Astrocyte (in vitro differentiated cells and primary cell): ENCODE data around the gene ASAP2. TPM values are rescaled to one million over a fixed set of nuclear protein-coding genes. Genes with fewer than 3 reads are reported as not detected.

ENCODE experiments used
- DNase-seq: peaks from one replicate; pipeline ENCODE4 v3.0.0-alpha.2; 2010; ENCODE audit warnings: low read depth
- FAIRE-seq: peaks from 2 replicates; lab custom pipeline; 2011; peaks lifted over from hg19 to GRCh38; lab: Jason Lieb, UNC
- H2AFZ ChIP-seq: 2 replicates; pipeline ENCODE4 v1.6.0; 2012; ENCODE audit warnings: low read depth, low read length, inconsistent platforms
- H3K27ac ChIP-seq: 2 replicates; pipeline ENCODE4 v1.5.1; 2011; ENCODE audit warnings: low read depth, low read length, inconsistent platforms
- H3K27me3 ChIP-seq: 2 replicates; pipeline ENCODE4 v1.6.0; 2011; ENCODE audit warnings: low read length, inconsistent platforms; ENCODE audit not compliant: insufficient read depth
- H3K36me3 ChIP-seq: 2 replicates; pipeline ENCODE4 v1.5.1; 2011; ENCODE audit warnings: low read length, inconsistent platforms; ENCODE audit not compliant: insufficient read depth
- H3K4me1 ChIP-seq: 2 replicates; pipeline ENCODE4 v1.5.1; 2011; ENCODE audit warnings: low read length, inconsistent platforms; ENCODE audit not compliant: insufficient read depth
- H3K4me2 ChIP-seq: 2 replicates; pipeline ENCODE4 v1.6.0; 2012; ENCODE audit warnings: low read length, inconsistent platforms
- H3K4me3 ChIP-seq: 2 replicates; pipeline ENCODE4 v1.5.1; 2011; ENCODE audit warnings: low read depth, mild to moderate bottlenecking, low read length, inconsistent platforms; ENCODE audit not compliant: insufficient read depth
- H3K79me2 ChIP-seq: 2 replicates; pipeline ENCODE4 v1.6.0; 2012; ENCODE audit warnings: mild to moderate bottlenecking, low read length, inconsistent platforms; ENCODE audit not compliant: insufficient read depth
- H3K9ac ChIP-seq: 2 replicates; pipeline ENCODE4 v1.6.0; 2012; ENCODE audit warnings: mild to moderate bottlenecking, low read length, inconsistent platforms
- H3K9me3 ChIP-seq: 2 replicates; pipeline ENCODE4 v1.5.1; 2012; ENCODE audit warnings: low read depth, mild to moderate bottlenecking, low read length, inconsistent platforms; ENCODE audit not compliant: insufficient read depth
- H4K20me1 ChIP-seq: 2 replicates; pipeline ENCODE4 v1.6.0; 2012; ENCODE audit warnings: low read length, inconsistent platforms; ENCODE audit not compliant: insufficient read depth
- H3K27ac Mint-ChIP-seq: one replicate; pipeline ENCODE4 v1.8.0; 2021; ENCODE audit warnings: mild to moderate bottlenecking, mixed read lengths; ENCODE audit not compliant: unreplicated experiment
- H3K27me3 Mint-ChIP-seq: one replicate; pipeline ENCODE4 v1.8.0; 2021; ENCODE audit warnings: low read depth, mixed read lengths; ENCODE audit not compliant: unreplicated experiment
- H3K36me3 Mint-ChIP-seq: one replicate; pipeline ENCODE4 v1.8.0; 2021; ENCODE audit warnings: low read depth, mixed read lengths; ENCODE audit not compliant: unreplicated experiment
- H3K4me1 Mint-ChIP-seq: one replicate; pipeline ENCODE4 v1.8.0; 2021; ENCODE audit warnings: low read depth, mixed read lengths; ENCODE audit not compliant: unreplicated experiment
- H3K4me3 Mint-ChIP-seq: one replicate; pipeline ENCODE4 v1.8.0; 2021; ENCODE audit warnings: mild to moderate bottlenecking, moderate library complexity, mixed read lengths; ENCODE audit not compliant: unreplicated experiment
- H3K9me3 Mint-ChIP-seq: one replicate; pipeline ENCODE4 v1.8.0; 2021; ENCODE audit warnings: mild to moderate bottlenecking, mixed read lengths; ENCODE audit not compliant: unreplicated experiment
- EZH2 ChIP-seq: IDR thresholded peaks from 2 replicates; pipeline ENCODE4 v1.6.1; 2012; ENCODE audit warnings: mild to moderate bottlenecking, low read length, inconsistent platforms; ENCODE audit not compliant: insufficient read depth
- total RNA-seq: library from RNA; stranded (reverse); gene quantifications from 2 replicates; pipeline ENCODE4 v1.2.1, GENCODE V29; 2021
- TF ChIP-seq, protein P1 (sequence below): IDR thresholded peaks from 2 replicates; pipeline ENCODE4 v1.5.1; 2011; ENCODE audit warnings: low read depth, mild to moderate bottlenecking, inconsistent platforms, low read length, moderate library complexity; ENCODE audit not compliant: insufficient read depth

The ASAP2 gene
- total RNA-seq, 1 donor from 2014 or later, result 62.6 TPM

DNA sequence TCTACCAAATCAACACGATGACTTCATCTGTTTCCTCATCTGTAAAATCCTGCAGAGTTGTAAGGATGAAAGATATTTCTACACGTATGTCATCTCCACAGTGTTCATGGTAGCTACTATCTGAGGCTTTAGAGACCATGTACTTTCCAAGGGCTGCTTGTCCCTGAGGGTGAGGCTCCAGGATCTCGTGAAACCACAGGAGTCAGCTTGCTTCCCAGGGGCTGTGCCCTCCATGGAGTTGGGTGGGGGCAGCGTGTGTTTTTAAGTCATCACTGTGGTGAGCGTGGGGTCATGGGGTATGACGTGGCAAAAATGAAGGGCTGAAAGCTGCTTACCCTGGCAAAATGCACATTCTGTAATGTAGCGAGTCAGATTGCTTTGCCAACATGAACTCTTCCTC lies 81.6 kb downstream of the ASAP2 start:
- Histone ChIP-seq H3K36me3 (peaks cover 8% of the 10 kb centered on the region), H3K4me2 (peak overlapping the region; percentile 74), H3K27me3 (no peaks in the 10 kb centered on the region), H3K4me3 (peak overlapping the region; percentile 22), H3K79me2 (peaks cover 59% of the 10 kb centered on the region), H3K4me1 (peaks cover 41% of the 10 kb centered on the region), H3K9me3 (no peaks in the 10 kb centered on the region), H3K27ac (peak overlapping the region; percentile 93), H3K9ac (peak overlapping the region; percentile 72), H4K20me1 (peaks cover 7% of the 10 kb centered on the region), H2AFZ (no peak overlapping the region)
- Mint-ChIP-seq H3K27me3 (no peaks in the 10 kb centered on the region), H3K27ac (peak overlapping the region; percentile 98), H3K4me3 (peak overlapping the region; percentile 73), H3K9me3 (peaks cover 3% of the 10 kb centered on the region), H3K4me1 (peaks cover 51% of the 10 kb centered on the region), H3K36me3 (peaks cover 11% of the 10 kb centered on the region)
- peak; percentile 69 for FAIRE-seq
- peak; percentile 90 for DNase-seq
- TF ChIP-seq EZH2, result no peak
- TF ChIP-seq, protein P1, sequence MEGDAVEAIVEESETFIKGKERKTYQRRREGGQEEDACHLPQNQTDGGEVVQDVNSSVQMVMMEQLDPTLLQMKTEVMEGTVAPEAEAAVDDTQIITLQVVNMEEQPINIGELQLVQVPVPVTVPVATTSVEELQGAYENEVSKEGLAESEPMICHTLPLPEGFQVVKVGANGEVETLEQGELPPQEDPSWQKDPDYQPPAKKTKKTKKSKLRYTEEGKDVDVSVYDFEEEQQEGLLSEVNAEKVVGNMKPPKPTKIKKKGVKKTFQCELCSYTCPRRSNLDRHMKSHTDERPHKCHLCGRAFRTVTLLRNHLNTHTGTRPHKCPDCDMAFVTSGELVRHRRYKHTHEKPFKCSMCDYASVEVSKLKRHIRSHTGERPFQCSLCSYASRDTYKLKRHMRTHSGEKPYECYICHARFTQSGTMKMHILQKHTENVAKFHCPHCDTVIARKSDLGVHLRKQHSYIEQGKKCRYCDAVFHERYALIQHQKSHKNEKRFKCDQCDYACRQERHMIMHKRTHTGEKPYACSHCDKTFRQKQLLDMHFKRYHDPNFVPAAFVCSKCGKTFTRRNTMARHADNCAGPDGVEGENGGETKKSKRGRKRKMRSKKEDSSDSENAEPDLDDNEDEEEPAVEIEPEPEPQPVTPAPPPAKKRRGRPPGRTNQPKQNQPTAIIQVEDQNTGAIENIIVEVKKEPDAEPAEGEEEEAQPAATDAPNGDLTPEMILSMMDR, result no peak

DNA sequence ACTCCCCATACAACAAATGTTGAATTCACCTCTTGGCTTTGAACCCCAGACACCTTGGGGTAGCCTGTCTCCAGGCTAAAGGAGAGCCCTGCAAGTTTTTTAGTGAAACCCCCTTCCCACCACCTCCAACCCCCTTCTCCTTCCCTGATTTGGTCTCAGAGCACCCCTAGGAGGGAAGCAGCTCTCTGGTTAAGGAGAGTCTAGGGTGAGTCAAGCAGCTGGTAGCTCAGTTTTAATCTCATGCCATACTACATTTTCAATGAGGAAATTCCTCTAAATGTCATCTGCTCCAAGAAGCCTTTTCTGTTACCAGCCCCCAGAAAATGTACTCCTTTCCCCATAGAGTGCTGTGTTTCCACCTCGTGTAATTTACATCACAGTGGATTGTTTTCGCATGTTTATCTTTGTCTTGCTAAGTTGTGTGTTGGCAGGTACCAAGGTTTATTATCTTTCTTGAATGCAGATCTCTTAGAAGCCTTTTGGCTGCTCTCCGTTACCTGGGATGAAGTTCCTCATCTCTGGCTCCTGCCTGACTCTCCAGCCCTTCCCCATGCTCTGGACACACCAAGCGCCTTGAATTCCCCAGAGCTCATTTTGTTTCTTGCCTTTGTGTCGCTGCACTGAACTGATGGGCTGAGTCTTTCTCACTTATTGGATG lies 82.2 kb downstream of the ASAP2 start:
- peak overlapping the region; percentile 72 for H3K9ac ChIP-seq
- H3K27ac Mint-ChIP-seq, result peak overlapping the region; percentile 98
- H3K27me3 Mint-ChIP-seq, result no peaks in the 10 kb centered on the region
- H3K4me3 ChIP-seq, result peak overlapping the region; percentile 22
- H3K4me1 ChIP-seq, result peaks cover 41% of the 10 kb centered on the region
- no peaks in the 10 kb centered on the region for H3K27me3 ChIP-seq
- H3K4me1 Mint-ChIP-seq, result peaks cover 51% of the 10 kb centered on the region
- DNase-seq (peak; percentile 64), FAIRE-seq (no peak)
- peaks cover 11% of the 10 kb centered on the region for H3K36me3 Mint-ChIP-seq
- no peak overlapping the region for H2AFZ ChIP-seq
- H3K4me3 Mint-ChIP-seq, result no peak overlapping the region
- H3K27ac ChIP-seq, result peak overlapping the region; percentile 93
- TF ChIP-seq, protein P1, result no peak
- TF ChIP-seq EZH2, result no peak
- peaks cover 59% of the 10 kb centered on the region for H3K79me2 ChIP-seq
- H4K20me1 ChIP-seq, result peaks cover 11% of the 10 kb centered on the region
- no peaks in the 10 kb centered on the region for H3K9me3 ChIP-seq
- H3K36me3 ChIP-seq, result peaks cover 7% of the 10 kb centered on the region
- peak overlapping the region; percentile 74 for H3K4me2 ChIP-seq
- H3K9me3 Mint-ChIP-seq, result peaks cover 3% of the 10 kb centered on the region

GRCh38 chr2:9291331-9291730 lies 84.7 kb downstream of the ASAP2 start:
- Mint-ChIP-seq H3K4me3 (no peak overlapping the region), H3K27ac (peak overlapping the region; percentile 5), H3K36me3 (peaks cover 11% of the 10 kb centered on the region), H3K9me3 (peaks cover 3% of the 10 kb centered on the region), H3K4me1 (peaks cover 48% of the 10 kb centered on the region), H3K27me3 (no peaks in the 10 kb centered on the region)
- no peak overlapping the region for H3K4me2 ChIP-seq
- no peaks in the 10 kb centered on the region for H3K27me3 ChIP-seq
- no peaks in the 10 kb centered on the region for H3K36me3 ChIP-seq
- TF ChIP-seq EZH2, result no peak
- TF ChIP-seq, protein P1, result no peak
- no peak overlapping the region for H3K27ac ChIP-seq
- peaks cover 30% of the 10 kb centered on the region for H3K4me1 ChIP-seq
- H3K79me2 ChIP-seq, result peaks cover 68% of the 10 kb centered on the region
- FAIRE-seq, result no peak
- H3K9ac ChIP-seq, result no peak overlapping the region
- no peaks in the 10 kb centered on the region for H3K9me3 ChIP-seq
- no peak overlapping the region for H2AFZ ChIP-seq
- peaks cover 24% of the 10 kb centered on the region for H4K20me1 ChIP-seq
- no peak overlapping the region for H3K4me3 ChIP-seq
- DNase-seq, result no peak
